Measurements from ENCODE around the gene TRIM46.

TRIM46 gene

GRCh38 chr1:155196893-155197638 is 23.4 kb downstream of the TRIM46 start:
- Histone ChIP-seq H3K27me3 (ENCODE audit: insufficient read depth, poor library complexity, severe bottlenecking) (no peaks in the 10 kb centered on the region), H3K4me3 (replicated peaks; ENCODE audit: insufficient read depth, low read length) (no peak overlapping the region), H3K27ac (replicated peaks) (no peak overlapping the region)
- TF ChIP-seq GABPA (IDR thresholded peaks at IDR 0.05; ENCODE audit: low read depth) (no peak), SPI1 (IDR thresholded peaks at IDR 0.05; ENCODE audit: borderline replicate concordance, low read depth) (no peak), POLR2AphosphoS5 (IDR thresholded peaks at IDR 0.05; ENCODE audit: low read depth) (no peak), CTCF (IDR thresholded peaks at IDR 0.05; ENCODE audit: insufficient read depth, low read length) (no peak), REST (IDR thresholded peaks at IDR 0.05; ENCODE audit: insufficient replicate concordance, low read depth) (no peak)
- DNase-seq (ENCODE audit: low read depth in 1 of 2, low spot score in 1 of 2), result no peak

- TF ChIP-seq REST (IDR thresholded peaks at IDR 0.05; ENCODE audit: insufficient replicate concordance, low read depth) (no peak), POLR2AphosphoS5 (IDR thresholded peaks at IDR 0.05; ENCODE audit: low read depth) (no peak), SPI1 (IDR thresholded peaks at IDR 0.05; ENCODE audit: borderline replicate concordance, low read depth) (no peak), GABPA (IDR thresholded peaks at IDR 0.05; ENCODE audit: low read depth) (no peak), CTCF (IDR thresholded peaks at IDR 0.05; ENCODE audit: insufficient read depth, low read length) (no peak)
- no peaks in the 10 kb centered on the region for H3K27me3 ChIP-seq (ENCODE audit: insufficient read depth, poor library complexity, severe bottlenecking)
- no peak for DNase-seq (ENCODE audit: low read depth in 1 of 2, low spot score in 1 of 2)
- H3K27ac ChIP-seq (replicated peaks), result no peak overlapping the region
- no peak overlapping the region for H3K4me3 ChIP-seq (replicated peaks; ENCODE audit: insufficient read depth, low read length)
Observed at GRCh38 chr1:155197901-155198546, 24.4 kb downstream of the TRIM46 start.

GRCh38 chr1:155198547-155198906 is 24.9 kb downstream of the TRIM46 start:
- TF ChIP-seq GABPA (IDR thresholded peaks at IDR 0.05; ENCODE audit: low read depth), result no peak
- no peak for TF ChIP-seq POLR2AphosphoS5 (IDR thresholded peaks at IDR 0.05; ENCODE audit: low read depth)
- TF ChIP-seq SPI1 (IDR thresholded peaks at IDR 0.05; ENCODE audit: borderline replicate concordance, low read depth), result no peak
- TF ChIP-seq CTCF (IDR thresholded peaks at IDR 0.05; ENCODE audit: insufficient read depth, low read length), result no peak
- no peak for TF ChIP-seq REST (IDR thresholded peaks at IDR 0.05; ENCODE audit: insufficient replicate concordance, low read depth)
- DNase-seq (ENCODE audit: low read depth in 1 of 2, low spot score in 1 of 2), result no peak

More at GRCh38 chr1:155198547-155198906, 24.9 kb downstream of the TRIM46 start:
- Histone ChIP-seq H3K4me3 (replicated peaks; ENCODE audit: insufficient read depth, low read length) (no peak overlapping the region), H3K27ac (replicated peaks) (no peak overlapping the region), H3K27me3 (ENCODE audit: insufficient read depth, poor library complexity, severe bottlenecking) (no peaks in the 10 kb centered on the region)
